Vein endothelial cell (primary cell): ENCODE results near the gene UPP2. TPM values are rescaled to one million over a fixed set of nuclear protein-coding genes. Genes with fewer than 3 reads are reported as not detected.

Experiments
- total RNA-seq: library from RNA; depleted of rRNA; stranded (reverse); fragments of >200 nt; gene quantifications from 2 replicates; pipeline ENCODE4 v1.2.3, GENCODE V29; 2012

UPP2 gene
- not detected in 2 replicates for total RNA-seq

DNA sequence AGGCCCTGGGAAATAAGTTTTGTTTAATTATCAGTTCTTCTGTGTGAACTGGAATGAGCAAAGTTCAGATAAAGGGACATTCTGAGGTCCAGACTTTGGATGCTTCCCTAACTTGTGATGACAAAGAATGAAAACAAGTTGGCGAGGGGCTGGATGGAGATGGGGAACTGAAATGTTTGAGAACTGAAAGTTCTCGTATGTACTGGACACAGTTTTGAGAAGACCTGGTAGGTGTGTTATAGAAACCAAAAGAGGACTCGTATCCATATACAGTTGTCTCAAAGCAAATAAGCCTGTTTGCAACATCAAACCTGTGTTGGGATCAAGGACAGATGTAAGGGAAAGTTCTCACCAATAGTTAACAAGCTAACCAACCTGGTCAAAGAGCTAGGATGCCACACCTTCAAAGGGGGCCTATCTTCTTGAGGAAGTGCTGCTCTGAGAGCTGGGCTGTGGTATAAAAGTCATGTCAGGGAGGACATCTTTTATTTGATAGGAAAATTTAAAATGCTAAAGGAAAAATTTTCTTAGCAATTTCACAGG lies at the start of gene UPP2:
TSS of gene UPP2 (plus strand) at position 493 of the 543 bp plus-strand sequence. CDS start 188 bp downstream, outside the sequence.

Other genes with a start within 250 kb of the UPP2 start
- 19.3 and 21.2 TPM in 2 replicates for gene ACVR1, start 225.5 kb upstream of the UPP2 start, total RNA-seq